Esophagus squamous epithelium (tissue), 4 donors: ENCODE data around the gene TADA2B.

Experiments used
- CTCF ChIP-seq, 6 experiments: fragments of 450-650 bp in 4 of 6; fragments of 200-600 bp in 2 of 6; sonication (generic) in 2 of 6; IDR thresholded peaks; one replicate each; pipeline ENCODE4 v1.5.1; 2016 to 2019; ENCODE audit warnings: antibody characterized with exemption in 6 of 6, mild to moderate bottlenecking in 4 of 6, moderate library complexity in 4 of 6
- POLR2A ChIP-seq, 4 donors: fragments of 450-650 bp; IDR thresholded peaks; one replicate each; pipeline ENCODE4 v1.6.1; 2017; ENCODE audit warnings: antibody characterized with exemption in 4 of 4, mild to moderate bottlenecking in 4 of 4, moderate library complexity in 3 of 4

GRCh38 chr4:7034262-7035081 lies 8.7 kb upstream of the TADA2B start:
- TF ChIP-seq POLR2A (IDR thresholded peaks at IDR 0.05) (no peak), CTCF (IDR thresholded peaks at IDR 0.05) (no peak)
